ENCODE results near the gene CEP85L.

The CEP85L gene

GRCh38 chr6:118488631-118489030 lies 162.8 kb downstream of the CEP85L start:
- no peak for DNase-seq
- Histone ChIP-seq H3K36me3 (ENCODE audit: control insufficient read depth, insufficient read depth, low read length) (peaks cover 45% of the 10 kb centered on the region), H3K27ac (ENCODE audit: insufficient read depth, low read length, poor library complexity, severe bottlenecking) (no peak overlapping the region), H3K27me3 (replicated peaks; ENCODE audit: control insufficient read depth, insufficient read depth, low read length, poor library complexity, severe bottlenecking) (no peaks in the 10 kb centered on the region), H3K9me3 (ENCODE audit: control insufficient read depth, low read length) (peaks cover 3% of the 10 kb centered on the region), H3K4me3 (ENCODE audit: insufficient read depth, low read depth, low read length, poor library complexity, severe bottlenecking) (no peak overlapping the region), H3K4me1 (ENCODE audit: control insufficient read depth, insufficient read depth, low read length, poor library complexity, severe bottlenecking) (no peaks in the 10 kb centered on the region)

DNA sequence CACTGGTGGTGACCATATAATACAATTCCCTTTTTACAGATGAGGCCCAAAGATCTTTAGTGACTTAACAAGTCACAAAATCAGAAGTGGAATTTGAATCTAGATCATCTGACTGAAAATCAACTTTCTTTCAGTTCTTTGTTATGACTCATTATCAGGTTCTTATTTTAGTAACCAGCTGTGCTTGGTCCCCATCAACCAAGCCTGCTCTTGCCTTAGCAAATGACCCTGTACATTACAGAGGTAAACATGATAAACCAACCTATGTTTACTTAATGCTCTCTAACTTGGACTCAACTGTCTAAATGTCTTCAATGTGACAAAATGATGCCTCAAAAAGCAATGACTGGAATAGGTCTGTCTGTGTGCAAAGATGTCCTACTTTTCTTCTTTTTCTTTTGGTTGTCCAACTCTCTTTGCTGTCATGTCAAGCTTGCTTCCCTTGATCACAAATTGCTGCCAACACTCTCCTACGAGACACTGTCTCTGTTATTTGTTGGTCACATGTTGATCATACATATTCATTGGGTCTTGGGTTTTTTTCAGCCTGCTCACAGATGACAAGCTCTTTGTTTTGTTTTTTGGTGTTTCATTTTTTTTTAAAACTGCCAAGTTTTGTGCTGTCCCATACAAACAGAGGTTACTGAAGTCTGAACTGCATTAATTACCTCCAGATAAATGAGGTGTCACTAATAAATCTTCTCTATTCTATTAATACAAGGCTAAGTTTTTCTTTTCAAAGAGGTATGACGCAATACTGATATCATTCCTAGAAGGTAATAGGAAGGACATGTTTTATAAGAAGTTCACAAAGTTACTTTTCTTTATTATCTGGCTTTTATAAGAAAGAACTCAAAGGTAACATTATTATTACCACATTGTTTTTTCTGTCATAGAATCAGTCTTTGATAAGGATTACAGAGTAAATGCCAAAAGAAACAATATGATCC lies 165.5 kb downstream of the CEP85L start:
- Histone ChIP-seq H3K36me3 (ENCODE audit: control insufficient read depth, insufficient read depth, low read length) (peaks cover 46% of the 10 kb centered on the region), H3K4me1 (ENCODE audit: control insufficient read depth, insufficient read depth, low read length, poor library complexity, severe bottlenecking) (no peaks in the 10 kb centered on the region), H3K27me3 (replicated peaks; ENCODE audit: control insufficient read depth, insufficient read depth, low read length, poor library complexity, severe bottlenecking) (no peaks in the 10 kb centered on the region), H3K9me3 (ENCODE audit: control insufficient read depth, low read length) (peaks cover 3% of the 10 kb centered on the region), H3K27ac (ENCODE audit: insufficient read depth, low read length, poor library complexity, severe bottlenecking) (no peak overlapping the region), H3K4me3 (ENCODE audit: insufficient read depth, low read depth, low read length, poor library complexity, severe bottlenecking) (no peak overlapping the region)
- DNase-seq, result no peak

DNA sequence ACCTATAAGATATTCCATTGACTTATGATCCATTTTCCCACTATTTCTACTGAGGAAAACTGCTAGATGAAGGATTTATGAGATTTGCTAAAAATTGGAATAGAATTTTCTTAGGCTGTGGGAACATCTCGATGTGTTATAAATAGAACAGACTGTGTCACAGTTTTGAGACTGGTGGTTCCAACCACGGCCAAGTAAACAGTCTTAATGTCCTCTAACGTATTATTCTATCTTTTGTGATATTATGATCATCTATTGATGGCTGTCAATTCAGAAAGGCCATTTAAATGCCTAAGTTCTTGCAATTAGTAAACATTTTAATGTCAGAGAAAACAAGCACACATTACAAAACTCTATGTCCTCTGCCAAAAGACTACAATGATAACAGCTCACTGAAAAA lies 174.8 kb downstream of the CEP85L start:
- no peak overlapping the region for H3K4me3 ChIP-seq (ENCODE audit: insufficient read depth, low read depth, low read length, poor library complexity, severe bottlenecking)
- H3K9me3 ChIP-seq (ENCODE audit: control insufficient read depth, low read length), result no peaks in the 10 kb centered on the region
- H3K27ac ChIP-seq (ENCODE audit: insufficient read depth, low read length, poor library complexity, severe bottlenecking), result no peak overlapping the region
- H3K36me3 ChIP-seq (ENCODE audit: control insufficient read depth, insufficient read depth, low read length), result peaks cover 3% of the 10 kb centered on the region
- H3K4me1 ChIP-seq (ENCODE audit: control insufficient read depth, insufficient read depth, low read length, poor library complexity, severe bottlenecking), result no peaks in the 10 kb centered on the region
- no peaks in the 10 kb centered on the region for H3K27me3 ChIP-seq (replicated peaks; ENCODE audit: control insufficient read depth, insufficient read depth, low read length, poor library complexity, severe bottlenecking)
- DNase-seq, result no peak

- no peak overlapping the region for H3K27ac ChIP-seq (ENCODE audit: insufficient read depth, low read length, poor library complexity, severe bottlenecking)
- no peaks in the 10 kb centered on the region for H3K4me1 ChIP-seq (ENCODE audit: control insufficient read depth, insufficient read depth, low read length, poor library complexity, severe bottlenecking)
- H3K9me3 ChIP-seq (ENCODE audit: control insufficient read depth, low read length), result no peaks in the 10 kb centered on the region
- H3K36me3 ChIP-seq (ENCODE audit: control insufficient read depth, insufficient read depth, low read length), result peaks cover 11% of the 10 kb centered on the region
- no peak for DNase-seq
- no peak overlapping the region for H3K4me3 ChIP-seq (ENCODE audit: insufficient read depth, low read depth, low read length, poor library complexity, severe bottlenecking)
- H3K27me3 ChIP-seq (replicated peaks; ENCODE audit: control insufficient read depth, insufficient read depth, low read length, poor library complexity, severe bottlenecking), result no peaks in the 10 kb centered on the region
Measured at GRCh38 chr6:118473266-118473665, 178.1 kb downstream of the CEP85L start.

GRCh38 chr6:118469468-118469867 lies 181.9 kb downstream of the CEP85L start:
- no peaks in the 10 kb centered on the region for H3K27me3 ChIP-seq (replicated peaks; ENCODE audit: control insufficient read depth, insufficient read depth, low read length, poor library complexity, severe bottlenecking)
- no peak overlapping the region for H3K4me3 ChIP-seq (ENCODE audit: insufficient read depth, low read depth, low read length, poor library complexity, severe bottlenecking)
- DNase-seq, result no peak
- no peaks in the 10 kb centered on the region for H3K9me3 ChIP-seq (ENCODE audit: control insufficient read depth, low read length)
- H3K27ac ChIP-seq (ENCODE audit: insufficient read depth, low read length, poor library complexity, severe bottlenecking), result no peak overlapping the region
- H3K36me3 ChIP-seq (ENCODE audit: control insufficient read depth, insufficient read depth, low read length), result peaks cover 39% of the 10 kb centered on the region
- H3K4me1 ChIP-seq (ENCODE audit: control insufficient read depth, insufficient read depth, low read length, poor library complexity, severe bottlenecking), result no peaks in the 10 kb centered on the region

DNA sequence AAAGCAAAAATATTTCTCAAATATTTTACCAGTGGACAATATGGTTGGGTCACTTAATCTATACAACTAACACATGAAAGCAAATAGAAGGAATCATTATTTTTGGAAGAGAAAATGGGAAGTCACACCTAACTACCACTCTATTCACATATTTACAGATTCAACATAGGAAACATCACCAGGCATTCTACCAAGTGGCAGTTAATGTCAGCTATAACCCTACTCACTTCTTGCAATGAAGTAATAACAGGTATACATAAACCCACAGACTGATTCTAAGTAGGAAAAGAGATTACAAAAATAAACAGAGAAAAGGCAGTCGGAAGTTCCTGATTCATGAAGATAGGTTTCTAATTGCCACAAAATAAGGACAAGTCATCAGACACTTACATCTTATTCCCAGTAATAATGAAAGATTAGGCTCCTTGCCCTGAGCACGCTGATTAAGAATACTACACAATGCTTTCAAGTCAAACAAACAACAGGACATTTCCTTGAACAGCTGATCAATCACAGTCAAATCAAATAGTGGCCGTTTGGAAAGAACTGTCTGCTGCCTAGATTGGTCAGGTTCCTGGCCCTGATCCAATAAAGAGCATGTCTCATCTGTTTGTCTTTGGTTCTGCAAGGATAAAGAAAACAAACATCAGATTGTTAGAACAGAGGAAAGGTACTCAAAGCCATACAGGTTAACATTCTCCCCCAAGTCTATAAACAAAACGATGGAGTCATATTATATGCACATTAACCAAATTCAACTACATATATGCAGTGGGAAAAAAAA lies 182.5 kb downstream of the CEP85L start:
- DNase-seq, result no peak
- Histone ChIP-seq H3K4me1 (ENCODE audit: control insufficient read depth, insufficient read depth, low read length, poor library complexity, severe bottlenecking) (no peaks in the 10 kb centered on the region), H3K27me3 (replicated peaks; ENCODE audit: control insufficient read depth, insufficient read depth, low read length, poor library complexity, severe bottlenecking) (no peaks in the 10 kb centered on the region), H3K9me3 (ENCODE audit: control insufficient read depth, low read length) (no peaks in the 10 kb centered on the region), H3K36me3 (ENCODE audit: control insufficient read depth, insufficient read depth, low read length) (peaks cover 41% of the 10 kb centered on the region), H3K27ac (ENCODE audit: insufficient read depth, low read length, poor library complexity, severe bottlenecking) (no peak overlapping the region), H3K4me3 (ENCODE audit: insufficient read depth, low read depth, low read length, poor library complexity, severe bottlenecking) (no peak overlapping the region)

DNA sequence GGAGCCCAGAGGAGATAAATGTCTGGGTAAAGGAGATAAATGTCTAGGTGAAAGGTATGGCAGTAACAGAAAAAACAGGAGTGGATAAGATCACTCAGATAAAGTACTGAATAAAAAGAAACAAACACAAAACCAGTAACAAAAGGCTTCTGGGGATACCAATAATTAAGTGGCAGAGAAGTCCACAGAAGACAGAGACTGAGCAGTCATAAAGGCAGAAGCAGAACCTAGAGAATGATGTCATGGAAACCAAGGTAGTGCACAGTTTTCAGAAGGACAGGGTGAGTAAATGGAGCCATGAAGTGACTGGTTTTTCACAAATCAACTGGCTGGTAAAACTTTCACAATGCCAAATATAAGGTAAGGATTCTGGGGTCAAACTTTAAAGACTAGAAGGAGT lies 184.2 kb downstream of the CEP85L start:
- Histone ChIP-seq H3K27me3 (replicated peaks; ENCODE audit: control insufficient read depth, insufficient read depth, low read length, poor library complexity, severe bottlenecking) (no peaks in the 10 kb centered on the region), H3K4me3 (ENCODE audit: insufficient read depth, low read depth, low read length, poor library complexity, severe bottlenecking) (no peak overlapping the region), H3K27ac (ENCODE audit: insufficient read depth, low read length, poor library complexity, severe bottlenecking) (no peak overlapping the region), H3K4me1 (ENCODE audit: control insufficient read depth, insufficient read depth, low read length, poor library complexity, severe bottlenecking) (no peaks in the 10 kb centered on the region), H3K9me3 (ENCODE audit: control insufficient read depth, low read length) (no peaks in the 10 kb centered on the region), H3K36me3 (ENCODE audit: control insufficient read depth, insufficient read depth, low read length) (peaks cover 47% of the 10 kb centered on the region)
- DNase-seq, result no peak

DNA sequence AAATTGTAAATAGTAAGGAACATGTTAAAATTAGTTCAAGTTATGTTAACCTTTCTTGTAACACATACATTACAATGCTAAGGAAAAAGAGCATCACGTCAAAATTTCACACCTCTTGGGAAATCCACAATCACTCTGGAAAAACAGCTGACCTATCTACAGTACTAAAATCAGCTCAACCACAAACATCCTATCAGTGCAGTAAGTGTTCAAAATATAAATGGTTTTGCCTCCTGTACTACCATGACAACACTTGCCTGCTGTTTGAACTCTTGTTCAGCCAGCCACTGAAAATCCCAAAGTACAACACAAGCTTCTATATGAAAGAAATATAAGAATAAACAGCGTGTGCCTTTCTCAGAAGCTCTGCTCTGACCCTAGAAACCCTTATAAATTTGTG lies 186.8 kb downstream of the CEP85L start:
- no peaks in the 10 kb centered on the region for H3K9me3 ChIP-seq (ENCODE audit: control insufficient read depth, low read length)

DNA sequence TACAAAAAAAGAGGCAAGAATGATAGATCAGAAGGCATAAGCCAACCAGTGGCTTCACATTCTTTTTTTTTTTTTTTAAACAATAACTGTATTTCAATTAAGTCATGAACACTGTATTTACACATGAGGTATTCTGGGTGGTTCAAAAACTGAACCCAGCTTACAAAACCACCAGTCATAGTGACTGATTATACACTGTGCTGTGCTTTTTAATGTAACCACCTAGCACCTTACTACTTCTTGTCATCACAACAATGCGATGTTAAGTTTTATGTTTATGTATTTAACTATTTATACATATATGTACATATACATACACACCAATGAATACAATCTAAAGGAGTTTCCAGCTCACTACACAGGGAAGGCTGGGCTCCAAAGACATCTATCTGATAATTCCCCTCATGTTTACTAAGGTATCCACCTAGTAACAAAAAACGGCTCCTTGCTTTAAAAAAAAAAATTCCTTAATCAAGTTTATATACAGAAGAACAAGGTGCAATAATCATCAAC lies 190.4 kb downstream of the CEP85L start:
- Histone ChIP-seq H3K4me3 (ENCODE audit: insufficient read depth, low read depth, low read length, poor library complexity, severe bottlenecking) (no peak overlapping the region), H3K27ac (ENCODE audit: insufficient read depth, low read length, poor library complexity, severe bottlenecking) (no peak overlapping the region), H3K27me3 (replicated peaks; ENCODE audit: control insufficient read depth, insufficient read depth, low read length, poor library complexity, severe bottlenecking) (no peaks in the 10 kb centered on the region), H3K36me3 (ENCODE audit: control insufficient read depth, insufficient read depth, low read length) (peaks cover 16% of the 10 kb centered on the region), H3K4me1 (ENCODE audit: control insufficient read depth, insufficient read depth, low read length, poor library complexity, severe bottlenecking) (no peaks in the 10 kb centered on the region), H3K9me3 (ENCODE audit: control insufficient read depth, low read length) (no peaks in the 10 kb centered on the region)
- no peak for DNase-seq

More for the DNA sequence above, 186.8 kb downstream of the CEP85L start:
- no peaks in the 10 kb centered on the region for H3K4me1 ChIP-seq (ENCODE audit: control insufficient read depth, insufficient read depth, low read length, poor library complexity, severe bottlenecking)
- DNase-seq, result no peak
- no peak overlapping the region for H3K27ac ChIP-seq (ENCODE audit: insufficient read depth, low read length, poor library complexity, severe bottlenecking)
- no peak overlapping the region for H3K4me3 ChIP-seq (ENCODE audit: insufficient read depth, low read depth, low read length, poor library complexity, severe bottlenecking)
- H3K27me3 ChIP-seq (replicated peaks; ENCODE audit: control insufficient read depth, insufficient read depth, low read length, poor library complexity, severe bottlenecking), result no peaks in the 10 kb centered on the region
- peaks cover 47% of the 10 kb centered on the region for H3K36me3 ChIP-seq (ENCODE audit: control insufficient read depth, insufficient read depth, low read length)

DNA sequence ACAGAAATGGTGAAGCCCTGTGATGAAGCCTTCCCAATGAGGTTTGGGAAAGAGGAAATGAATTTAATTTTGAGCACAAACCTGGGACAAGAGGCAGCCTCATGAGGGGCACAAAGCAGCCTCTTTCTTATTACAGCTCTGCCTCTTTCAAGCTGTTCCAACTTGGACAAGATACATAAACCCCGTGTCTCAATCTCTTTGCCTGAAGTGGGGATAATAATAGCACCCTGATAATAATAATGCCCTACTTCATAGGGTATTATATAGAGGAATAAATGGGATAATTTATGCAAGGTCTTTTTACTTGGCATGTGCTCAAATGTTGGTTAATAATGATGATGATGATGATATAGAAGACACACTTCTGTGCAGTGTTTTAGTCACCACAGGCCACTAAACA lies 194.4 kb downstream of the CEP85L start:
- Histone ChIP-seq H3K4me3 (ENCODE audit: insufficient read depth, low read depth, low read length, poor library complexity, severe bottlenecking) (no peak overlapping the region), H3K9me3 (ENCODE audit: control insufficient read depth, low read length) (peaks cover 22% of the 10 kb centered on the region), H3K27me3 (replicated peaks; ENCODE audit: control insufficient read depth, insufficient read depth, low read length, poor library complexity, severe bottlenecking) (no peaks in the 10 kb centered on the region), H3K4me1 (ENCODE audit: control insufficient read depth, insufficient read depth, low read length, poor library complexity, severe bottlenecking) (no peaks in the 10 kb centered on the region), H3K36me3 (ENCODE audit: control insufficient read depth, insufficient read depth, low read length) (no peaks in the 10 kb centered on the region), H3K27ac (ENCODE audit: insufficient read depth, low read length, poor library complexity, severe bottlenecking) (no peak overlapping the region)
- DNase-seq, result no peak
